SK-N-SH treated with all-trans-retinoic acid at 6 μM for 48 hours (cell line): ENCODE results near the gene FBP2.

Source experiments
- ATAC-seq: fragments of 200-7000 bp; cut with Tn5 transposase; 3 replicates; pipeline ENCODE4 v1.9.1; 2020; ENCODE audit warnings: mild to moderate bottlenecking, moderate library complexity
- ARNTL ChIP-seq: fragments of 450-650 bp; formaldehyde crosslinking; IDR thresholded peaks from 2 replicates; pipeline ENCODE4 v1.5.0; 2020; ENCODE audit warnings: low read depth, mild to moderate bottlenecking, moderate library complexity, borderline replicate concordance
- CREB5 ChIP-seq: fragments of 250-450 bp; sonication (Bioruptor Pico); IDR thresholded peaks from 2 replicates; pipeline ENCODE4 v1.5.1; 2020; ENCODE audit warnings: low read depth, mild to moderate bottlenecking, moderate library complexity
- CSDC2 ChIP-seq: fragments of 250-450 bp; sonication (Bioruptor Pico); IDR thresholded peaks from 2 replicates; pipeline ENCODE4 v1.5.0; 2020; ENCODE audit warnings: mild to moderate bottlenecking, moderate library complexity
- CSRNP3 ChIP-seq: fragments of 250-450 bp; sonication (Bioruptor Pico); IDR thresholded peaks from 2 replicates; pipeline ENCODE4 v1.5.1; 2021; ENCODE audit warnings: mild to moderate bottlenecking, moderate library complexity
- ESRRG ChIP-seq: fragments of 250-450 bp; sonication (Bioruptor Pico); IDR thresholded peaks from 2 replicates; pipeline ENCODE4 v1.6.1; 2021; ENCODE audit warnings: mild to moderate bottlenecking
- GLIS3 ChIP-seq: fragments of 250-450 bp; sonication (Bioruptor Pico); IDR thresholded peaks from 2 replicates; pipeline ENCODE4 v1.5.0; 2020; ENCODE audit warnings: mild to moderate bottlenecking, moderate library complexity
- ISL1 ChIP-seq: fragments of 250-450 bp; sonication (Bioruptor Pico); IDR thresholded peaks from 2 replicates; pipeline ENCODE4 v2.1.2; 2022; ENCODE audit warnings: mild to moderate bottlenecking, moderate library complexity
- OSR1 ChIP-seq: fragments of 250-450 bp; sonication (Bioruptor Pico); IDR thresholded peaks from 2 replicates; pipeline ENCODE4 v1.8.0; 2022; ENCODE audit warnings: moderate library complexity, mild to moderate bottlenecking, inconsistent platforms
- PATZ1 ChIP-seq: fragments of 250-450 bp; sonication (Bioruptor Pico); IDR thresholded peaks from 2 replicates; pipeline ENCODE4 v1.8.0; 2020; ENCODE audit warnings: mild to moderate bottlenecking, moderate library complexity, borderline replicate concordance
- POU6F1 ChIP-seq: fragments of 250-450 bp; sonication (Bioruptor Pico); IDR thresholded peaks from 2 replicates; pipeline ENCODE4 v1.8.0; 2021; ENCODE audit warnings: low read depth, mild to moderate bottlenecking, moderate library complexity, borderline replicate concordance
- PPARA ChIP-seq: fragments of 250-450 bp; sonication (Bioruptor Pico); IDR thresholded peaks from 2 replicates; pipeline ENCODE4 v1.5.0; 2020; ENCODE audit warnings: mild to moderate bottlenecking, borderline replicate concordance
- RARB ChIP-seq: fragments of 250-450 bp; sonication (Bioruptor Pico); IDR thresholded peaks from 2 replicates; pipeline ENCODE4 v1.8.0; 2021; ENCODE audit warnings: mild to moderate bottlenecking, moderate library complexity
- SNAI2 ChIP-seq: fragments of 250-450 bp; sonication (Bioruptor Pico); IDR thresholded peaks from 2 replicates; pipeline ENCODE4 v1.5.0; 2020; ENCODE audit warnings: mild to moderate bottlenecking, moderate library complexity
- TCF4 ChIP-seq: fragments of 250-450 bp; sonication (Bioruptor Pico); IDR thresholded peaks from 2 replicates; pipeline ENCODE4 v1.8.0; 2021; ENCODE audit warnings: mild to moderate bottlenecking, moderate library complexity, borderline replicate concordance
- TOX ChIP-seq: fragments of 250-450 bp; sonication (Bioruptor Pico); IDR thresholded peaks from 2 replicates; pipeline ENCODE4 v1.8.0; 2021; ENCODE audit warnings: mild to moderate bottlenecking, moderate library complexity, borderline replicate concordance
- TSHZ2 ChIP-seq: fragments of 250-450 bp; sonication (Bioruptor Pico); IDR thresholded peaks from 2 replicates; pipeline ENCODE4 v1.5.0; 2020; ENCODE audit warnings: mild to moderate bottlenecking, moderate library complexity
- ZC3H10 ChIP-seq: fragments of 250-450 bp; sonication (Bioruptor Pico); IDR thresholded peaks from 2 replicates; pipeline ENCODE4 v1.5.1; 2021; ENCODE audit warnings: mild to moderate bottlenecking, moderate library complexity
- ZFP3 ChIP-seq: fragments of 250-450 bp; sonication (Bioruptor Pico); IDR thresholded peaks from 2 replicates; pipeline ENCODE4 v1.5.0; 2020; ENCODE audit warnings: mild to moderate bottlenecking, moderate library complexity
- ZFP30 ChIP-seq: fragments of 450-650 bp; formaldehyde crosslinking; IDR thresholded peaks from 2 replicates; pipeline ENCODE4 v1.5.0; 2022; ENCODE audit warnings: mild to moderate bottlenecking, moderate library complexity
- ZNF565 ChIP-seq: fragments of 450-650 bp; formaldehyde crosslinking; conservative IDR thresholded peaks from 2 replicates; pipeline ENCODE4 v1.5.0; 2020; ENCODE audit warnings: low read depth, mild to moderate bottlenecking, moderate library complexity
- ZNF70 ChIP-seq: fragments of 450-650 bp; formaldehyde crosslinking; IDR thresholded peaks from 2 replicates; pipeline ENCODE4 v1.5.0; 2020; ENCODE audit warnings: mild to moderate bottlenecking, moderate library complexity
- ZNF8 ChIP-seq: fragments of 450-650 bp; formaldehyde crosslinking; IDR thresholded peaks from 2 replicates; pipeline ENCODE4 v1.5.0; 2020; ENCODE audit warnings: mild to moderate bottlenecking, moderate library complexity

Gene FBP2

GRCh38 chr9:94526951-94527350 is 66.7 kb downstream of the FBP2 start:
- no peak for TF ChIP-seq ZFP3
- TF ChIP-seq CSDC2 (CRISPR knock-in tag): no peak
- no peak for TF ChIP-seq ZNF565 (CRISPR knock-in tag)
- TF ChIP-seq RARB (CRISPR knock-in tag): no peak
- no peak for TF ChIP-seq ZFP30 (CRISPR knock-in tag)
- no peak for TF ChIP-seq ESRRG
- TF ChIP-seq OSR1 (CRISPR knock-in tag): no peak
- no peak for TF ChIP-seq TOX (CRISPR knock-in tag)
- no peak for TF ChIP-seq ZC3H10 (CRISPR knock-in tag)
- TF ChIP-seq ARNTL (CRISPR knock-in tag): no peak
- TF ChIP-seq ISL1 (CRISPR knock-in tag): no peak
- TF ChIP-seq POU6F1 (CRISPR knock-in tag): no peak
- TF ChIP-seq ZNF70 (CRISPR knock-in tag): no peak
- TF ChIP-seq CSRNP3 (CRISPR knock-in tag): no peak
- TF ChIP-seq GLIS3: no peak
- TF ChIP-seq SNAI2 (CRISPR knock-in tag): no peak
- TF ChIP-seq ZNF8 (CRISPR knock-in tag): no peak
- TF ChIP-seq PPARA (CRISPR knock-in tag): no peak
- TF ChIP-seq, all 23 proteins: peak for 0

GRCh38 chr9:94526271-94526670 is 67.4 kb downstream of the FBP2 start:
- no peak for ATAC-seq
- TF ChIP-seq ZFP3 (no peak), CSRNP3 (CRISPR knock-in tag) (no peak), PATZ1 (CRISPR knock-in tag) (no peak), CREB5 (no peak), TOX (CRISPR knock-in tag) (no peak), ESRRG (no peak)
- TF ChIP-seq, all 23 proteins: peak for 0

More at GRCh38 chr9:94526951-94527350, 66.7 kb downstream of the FBP2 start:
- ATAC-seq: no peak

GRCh38 chr9:94525396-94526035 is 68.1 kb downstream of the FBP2 start:
- ATAC-seq: no peak
- no peak for TF ChIP-seq TSHZ2 (CRISPR knock-in tag)
- no peak for TF ChIP-seq PATZ1 (CRISPR knock-in tag)
- no peak for TF ChIP-seq PPARA (CRISPR knock-in tag)
- no peak for TF ChIP-seq TOX (CRISPR knock-in tag)
- TF ChIP-seq ARNTL (CRISPR knock-in tag): no peak
- TF ChIP-seq ZFP3: no peak
- TF ChIP-seq CREB5: no peak
- TF ChIP-seq ZNF565 (CRISPR knock-in tag): no peak
- no peak for TF ChIP-seq ESRRG
- no peak for TF ChIP-seq TCF4
- no peak for TF ChIP-seq CSDC2 (CRISPR knock-in tag)
- TF ChIP-seq GLIS3: no peak
- TF ChIP-seq ZNF8 (CRISPR knock-in tag): no peak
- no peak for TF ChIP-seq RARB (CRISPR knock-in tag)
- TF ChIP-seq SNAI2 (CRISPR knock-in tag): no peak
- TF ChIP-seq ZFP30 (CRISPR knock-in tag): no peak
